ENCODE data around the gene ADAMTS14.
"Not testable (repeated sequence)": the region's sequence is repeated elsewhere in the genome, so short reads cannot be mapped to it uniquely, and the experiment has no call there.

ADAMTS14 gene

GRCh38 chr10:70672165-70673042 lies at the start of gene ADAMTS14:
TSS of gene ADAMTS14 (plus strand) at chr10:70672506. CDS start at chr10:70672803, 297 bp downstream.
- DNase-seq: no peak

GRCh38 chr10:70622541-70622940 lies 49.8 kb upstream of the ADAMTS14 start:
- no peak for DNase-seq

GRCh38 chr10:70622981-70623844 lies 49.1 kb upstream of the ADAMTS14 start:
- no peak for DNase-seq

GRCh38 chr10:70626056-70626455 lies 46.2 kb upstream of the ADAMTS14 start:
- no peak for DNase-seq

GRCh38 chr10:70629338-70629737 lies 43.0 kb upstream of the ADAMTS14 start:
- DNase-seq: no peak

GRCh38 chr10:70631735-70632134 lies 40.6 kb upstream of the ADAMTS14 start:
- not testable (repeated sequence) for DNase-seq

- DNase-seq: no peak
Measured at GRCh38 chr10:70634011-70634410, 38.3 kb upstream of the ADAMTS14 start.

GRCh38 chr10:70634515-70634914 lies 37.8 kb upstream of the ADAMTS14 start:
- not testable (repeated sequence) for DNase-seq

- DNase-seq: not testable (repeated sequence)
Measured at GRCh38 chr10:70639640-70640383, 32.5 kb upstream of the ADAMTS14 start.

- DNase-seq: not testable (repeated sequence)
Measured at GRCh38 chr10:70643272-70643671, 29.0 kb upstream of the ADAMTS14 start.

- DNase-seq: not testable (repeated sequence)
Measured at GRCh38 chr10:70644959-70645358, 27.3 kb upstream of the ADAMTS14 start.

GRCh38 chr10:70647086-70647485 lies 25.2 kb upstream of the ADAMTS14 start:
- no peak for DNase-seq

- DNase-seq: peak; percentile 12
Measured at GRCh38 chr10:70648427-70648826, 23.9 kb upstream of the ADAMTS14 start.

- no peak for DNase-seq
Measured at GRCh38 chr10:70649526-70649925, 22.8 kb upstream of the ADAMTS14 start.

- DNase-seq: no peak
Measured at GRCh38 chr10:70650104-70650503, 22.2 kb upstream of the ADAMTS14 start.

GRCh38 chr10:70650718-70651117 lies 21.6 kb upstream of the ADAMTS14 start:
- no peak for DNase-seq

- no peak for DNase-seq
Measured at GRCh38 chr10:70651661-70652060, 20.6 kb upstream of the ADAMTS14 start.

- DNase-seq: no peak
Measured at GRCh38 chr10:70652761-70653657, 19.3 kb upstream of the ADAMTS14 start.

- DNase-seq: no peak
Measured at GRCh38 chr10:70655316-70655715, 17.0 kb upstream of the ADAMTS14 start.

GRCh38 chr10:70656489-70656888 lies 15.8 kb upstream of the ADAMTS14 start:
- DNase-seq: no peak

- DNase-seq: no peak
Measured at GRCh38 chr10:70657041-70657440, 15.3 kb upstream of the ADAMTS14 start.

Measured in NCI-H2029 (cell line).